ENCODE measurements around the gene ATAD3A.

Gene ATAD3A

DNA sequence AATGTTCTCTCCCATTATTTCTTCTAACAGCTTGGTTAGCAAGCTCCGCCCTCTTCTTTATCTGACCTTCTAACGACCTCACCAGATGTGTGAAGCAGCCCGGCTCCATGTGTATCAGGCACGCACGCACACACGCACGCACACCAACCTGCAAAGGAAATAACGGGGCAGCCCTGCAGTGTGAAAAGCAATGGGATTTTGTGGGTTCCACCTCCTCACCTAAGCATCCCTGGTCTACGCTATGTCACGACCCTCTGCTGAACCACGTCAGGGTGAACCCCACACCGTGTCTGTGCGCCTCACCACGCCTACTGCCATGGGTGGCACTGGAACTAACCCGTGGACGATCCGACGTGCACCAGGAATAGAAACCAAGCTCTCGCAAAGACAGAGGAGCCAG, 52.3 kb downstream of the ATAD3A start:
- peaks cover 42% of the 10 kb centered on the region for H3K36me3 ChIP-seq (ENCODE audit: insufficient read depth, low read length)
- no peak overlapping the region for H3K9ac ChIP-seq (ENCODE audit: low read length)
- no peak overlapping the region for H3K4me3 ChIP-seq (ENCODE audit: low read depth in 1 of 2, low read length in 2 of 2)
- H3K9me3 ChIP-seq (ENCODE audit: low read length), result no peaks in the 10 kb centered on the region
- H3K27ac ChIP-seq (ENCODE audit: low read depth, low read length), result no peak overlapping the region
- H3K27me3 ChIP-seq (ENCODE audit: control insufficient read depth in 1 of 2, insufficient read depth in 2 of 2, low read length in 2 of 2), result no peaks in the 10 kb centered on the region
- H3K4me1 ChIP-seq (ENCODE audit: insufficient read depth, low read length), result peaks cover 6% of the 10 kb centered on the region

GRCh38 chr1:1565340-1565739, 53.4 kb downstream of the ATAD3A start:
- Histone ChIP-seq H3K27ac (ENCODE audit: low read depth, low read length) (no peak overlapping the region), H3K4me3 (ENCODE audit: low read depth in 1 of 2, low read length in 2 of 2) (no peak overlapping the region), H3K9ac (ENCODE audit: low read length) (no peak overlapping the region), H3K4me1 (ENCODE audit: insufficient read depth, low read length) (peaks cover 17% of the 10 kb centered on the region), H3K9me3 (ENCODE audit: low read length) (no peaks in the 10 kb centered on the region), H3K36me3 (ENCODE audit: insufficient read depth, low read length) (peaks cover 47% of the 10 kb centered on the region), H3K27me3 (ENCODE audit: control insufficient read depth in 1 of 2, insufficient read depth in 2 of 2, low read length in 2 of 2) (no peaks in the 10 kb centered on the region)

GRCh38 chr1:1567152-1567875, 55.4 kb downstream of the ATAD3A start:
- Histone ChIP-seq H3K9ac (ENCODE audit: low read length) (no peak overlapping the region), H3K27me3 (ENCODE audit: control insufficient read depth in 1 of 2, insufficient read depth in 2 of 2, low read length in 2 of 2) (no peaks in the 10 kb centered on the region), H3K9me3 (ENCODE audit: low read length) (no peaks in the 10 kb centered on the region), H3K4me1 (ENCODE audit: insufficient read depth, low read length) (peaks cover 17% of the 10 kb centered on the region), H3K4me3 (ENCODE audit: low read depth in 1 of 2, low read length in 2 of 2) (no peak overlapping the region), H3K36me3 (ENCODE audit: insufficient read depth, low read length) (peaks cover 39% of the 10 kb centered on the region), H3K27ac (ENCODE audit: low read depth, low read length) (no peak overlapping the region)

- Histone ChIP-seq H3K27ac (ENCODE audit: low read depth, low read length) (no peak overlapping the region), H3K4me1 (ENCODE audit: insufficient read depth, low read length) (peaks cover 22% of the 10 kb centered on the region), H3K4me3 (ENCODE audit: low read depth in 1 of 2, low read length in 2 of 2) (no peak overlapping the region), H3K27me3 (ENCODE audit: control insufficient read depth in 1 of 2, insufficient read depth in 2 of 2, low read length in 2 of 2) (no peaks in the 10 kb centered on the region), H3K36me3 (ENCODE audit: insufficient read depth, low read length) (peaks cover 33% of the 10 kb centered on the region), H3K9me3 (ENCODE audit: low read length) (no peaks in the 10 kb centered on the region), H3K9ac (ENCODE audit: low read length) (no peak overlapping the region)
Observed at GRCh38 chr1:1567891-1568291, 55.9 kb downstream of the ATAD3A start.

- Histone ChIP-seq H3K36me3 (ENCODE audit: insufficient read depth, low read length) (peaks cover 21% of the 10 kb centered on the region), H3K27me3 (ENCODE audit: control insufficient read depth in 1 of 2, insufficient read depth in 2 of 2, low read length in 2 of 2) (no peaks in the 10 kb centered on the region), H3K9me3 (ENCODE audit: low read length) (no peaks in the 10 kb centered on the region), H3K4me1 (ENCODE audit: insufficient read depth, low read length) (peaks cover 27% of the 10 kb centered on the region), H3K27ac (ENCODE audit: low read depth, low read length) (no peak overlapping the region), H3K4me3 (ENCODE audit: low read depth in 1 of 2, low read length in 2 of 2) (no peak overlapping the region), H3K9ac (ENCODE audit: low read length) (no peak overlapping the region)
Observed at GRCh38 chr1:1569341-1569740, 57.4 kb downstream of the ATAD3A start.

DNA sequence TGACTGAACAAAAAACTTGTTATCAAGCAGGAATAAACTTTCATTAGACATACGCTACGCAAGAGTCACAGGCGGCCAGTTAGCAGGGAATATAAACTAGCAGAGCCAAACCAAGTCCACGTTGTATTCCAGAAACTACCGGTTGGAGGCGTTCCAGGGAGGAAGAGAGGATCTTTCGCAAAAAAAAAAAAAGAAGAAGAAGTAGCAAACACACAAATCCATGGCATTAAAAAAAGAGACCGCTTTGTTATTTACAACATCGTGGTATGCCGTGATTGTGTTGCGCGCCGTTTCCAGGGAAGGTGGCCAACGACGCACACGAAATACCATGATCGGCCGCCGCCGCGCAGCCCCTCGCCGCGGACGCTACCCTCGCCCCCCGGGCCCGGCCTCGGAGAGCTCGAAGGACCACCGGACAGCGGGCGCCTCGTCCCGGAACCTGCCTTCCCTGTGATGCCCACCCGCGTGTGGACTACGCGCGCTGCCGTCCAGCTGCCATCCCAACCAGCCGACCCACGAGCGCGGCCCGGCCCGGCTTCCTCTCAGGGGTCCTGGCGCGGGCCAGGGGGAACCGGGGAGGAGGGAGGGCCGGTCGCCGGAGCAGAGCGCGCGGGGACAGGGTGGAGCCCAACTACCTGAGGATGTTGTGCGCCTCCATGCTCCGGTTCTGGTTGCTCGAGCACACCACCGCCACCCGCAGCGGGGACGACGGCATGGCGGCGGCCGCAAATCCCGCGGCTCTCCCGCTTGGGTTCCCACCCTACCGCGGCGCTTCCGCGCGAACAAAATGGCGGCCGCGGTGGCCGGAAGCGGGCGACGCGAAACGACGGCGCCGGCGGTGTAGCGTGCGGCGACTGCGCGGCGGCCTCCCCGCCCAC, 62.1 kb downstream of the ATAD3A start:
- Histone ChIP-seq H3K36me3 (ENCODE audit: insufficient read depth, low read length) (peaks cover 11% of the 10 kb centered on the region), H3K4me3 (ENCODE audit: low read depth in 1 of 2, low read length in 2 of 2) (peak overlapping the region; percentile 95 to 99), H3K27ac (ENCODE audit: low read depth, low read length) (peak overlapping the region; percentile 99), H3K27me3 (ENCODE audit: control insufficient read depth in 1 of 2, insufficient read depth in 2 of 2, low read length in 2 of 2) (no peaks in the 10 kb centered on the region), H3K4me1 (ENCODE audit: insufficient read depth, low read length) (peaks cover 23% of the 10 kb centered on the region), H3K9me3 (ENCODE audit: low read length) (no peaks in the 10 kb centered on the region), H3K9ac (ENCODE audit: low read length) (peak overlapping the region; percentile 84)

- Histone ChIP-seq H3K27me3 (ENCODE audit: control insufficient read depth in 1 of 2, insufficient read depth in 2 of 2, low read length in 2 of 2) (no peaks in the 10 kb centered on the region), H3K4me1 (ENCODE audit: insufficient read depth, low read length) (peaks cover 14% of the 10 kb centered on the region), H3K27ac (ENCODE audit: low read depth, low read length) (peak within 1 kb of the TSS; percentile 100), H3K9ac (ENCODE audit: low read length) (peak within 1 kb of the TSS; percentile 98), H3K4me3 (ENCODE audit: low read depth in 1 of 2, low read length in 2 of 2) (peak within 1 kb of the TSS; percentile 95 to 99), H3K36me3 (ENCODE audit: insufficient read depth, low read length) (peaks cover 5% of the 10 kb centered on the region), H3K9me3 (ENCODE audit: low read length) (no peaks in the 10 kb centered on the region)
Observed at GRCh38 chr1:1574721-1575537, 63.0 kb downstream of the ATAD3A start, which contains the start of gene SSU72. SSU72 (minus strand) TSS chr1:1574863; CDS start chr1:1574557, 306 bp downstream.

DNA sequence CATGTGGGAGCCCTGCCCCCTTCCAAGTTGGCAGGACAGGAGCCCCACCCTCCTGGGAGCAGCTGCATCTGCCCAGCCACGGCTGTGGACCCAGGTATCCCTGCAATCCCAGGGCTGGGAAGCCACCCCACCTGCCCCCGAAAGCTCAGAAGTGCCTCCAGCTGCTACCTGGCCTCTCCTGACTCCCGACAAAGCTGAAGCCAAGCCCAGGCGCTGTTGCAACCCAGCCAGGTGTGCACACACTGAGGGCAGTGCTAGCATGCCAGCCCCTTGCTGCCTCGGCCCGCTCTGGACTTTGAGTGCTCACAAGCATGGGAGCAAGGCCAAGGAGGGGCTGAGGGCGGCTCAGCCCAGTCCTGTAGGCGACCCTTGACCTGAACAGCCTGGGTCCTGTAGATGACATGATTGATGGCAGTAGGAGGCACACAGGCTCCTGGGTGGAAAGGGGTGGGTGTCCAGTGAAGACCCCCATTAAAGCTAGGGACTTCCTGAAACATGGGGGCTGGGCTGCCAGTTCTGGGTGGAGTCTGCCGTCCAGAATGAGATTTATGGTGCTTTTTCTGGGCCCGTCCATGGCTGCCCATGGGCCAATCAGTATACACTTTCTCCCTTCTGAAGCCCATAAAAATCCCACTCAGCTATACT, 65.5 kb downstream of the ATAD3A start:
- Histone ChIP-seq H3K27ac (ENCODE audit: low read depth, low read length) (no peak overlapping the region), H3K27me3 (ENCODE audit: control insufficient read depth in 1 of 2, insufficient read depth in 2 of 2, low read length in 2 of 2) (peaks cover 0 to 4% of the 10 kb centered on the region in 2 donors), H3K9me3 (ENCODE audit: low read length) (no peaks in the 10 kb centered on the region), H3K4me3 (ENCODE audit: low read depth in 1 of 2, low read length in 2 of 2) (no peak overlapping the region), H3K4me1 (ENCODE audit: insufficient read depth, low read length) (peaks cover 9% of the 10 kb centered on the region), H3K9ac (ENCODE audit: low read length) (no peak overlapping the region), H3K36me3 (ENCODE audit: insufficient read depth, low read length) (no peaks in the 10 kb centered on the region)

- H3K9ac ChIP-seq (ENCODE audit: low read length), result no peak overlapping the region
- peaks cover 2% of the 10 kb centered on the region for H3K4me1 ChIP-seq (ENCODE audit: insufficient read depth, low read length)
- H3K27ac ChIP-seq (ENCODE audit: low read depth, low read length), result no peak overlapping the region
Observed at GRCh38 chr1:1578371-1578940, 66.5 kb downstream of the ATAD3A start.

DNA sequence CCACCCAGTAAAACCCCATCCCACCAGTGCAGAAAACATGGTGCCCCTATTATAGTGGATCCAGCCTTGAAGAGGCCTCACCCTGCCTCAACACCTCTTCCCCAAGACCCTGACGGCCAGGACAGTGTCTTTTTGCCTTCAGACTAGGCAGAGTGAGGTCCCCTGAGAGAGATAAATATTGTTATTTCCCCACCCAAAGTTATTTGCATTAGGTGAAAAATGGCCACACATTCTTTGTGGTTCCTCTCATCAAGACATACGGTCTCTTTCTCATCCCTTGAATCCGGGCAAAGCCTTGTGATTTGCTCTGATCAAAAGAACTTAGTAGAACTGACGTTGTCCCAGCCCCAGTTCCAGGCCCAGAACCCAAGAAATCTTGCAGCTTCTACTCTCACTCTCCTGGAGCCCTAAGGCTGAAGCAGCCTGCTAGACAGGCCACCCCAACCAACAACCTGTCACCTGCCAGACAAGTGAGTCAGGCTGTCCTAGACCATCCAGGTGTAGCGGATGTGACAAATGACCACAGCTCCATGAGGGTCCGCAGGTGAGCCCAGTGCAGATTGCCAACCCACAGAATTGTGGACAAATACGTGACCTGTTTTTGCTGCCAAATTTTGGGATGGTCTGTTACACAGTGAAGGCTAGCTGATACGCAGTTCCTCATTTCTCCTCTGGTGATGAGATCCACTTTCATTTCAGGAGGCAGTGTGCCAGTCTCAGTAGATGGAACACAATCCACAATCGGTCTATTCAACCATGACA, 70.8 kb downstream of the ATAD3A start:
- no peak overlapping the region for H3K9ac ChIP-seq (ENCODE audit: low read length)
- H3K27me3 ChIP-seq (ENCODE audit: control insufficient read depth in 1 of 2, insufficient read depth in 2 of 2, low read length in 2 of 2), result peaks cover 0 to 14% of the 10 kb centered on the region in 2 donors
- no peak overlapping the region for H3K4me3 ChIP-seq (ENCODE audit: low read depth in 1 of 2, low read length in 2 of 2)
- no peaks in the 10 kb centered on the region for H3K4me1 ChIP-seq (ENCODE audit: insufficient read depth, low read length)
- H3K9me3 ChIP-seq (ENCODE audit: low read length), result no peaks in the 10 kb centered on the region
- H3K36me3 ChIP-seq (ENCODE audit: insufficient read depth, low read length), result no peaks in the 10 kb centered on the region
- no peak overlapping the region for H3K27ac ChIP-seq (ENCODE audit: low read depth, low read length)

More at GRCh38 chr1:1578371-1578940, 66.5 kb downstream of the ATAD3A start:
- Histone ChIP-seq H3K36me3 (ENCODE audit: insufficient read depth, low read length) (no peaks in the 10 kb centered on the region), H3K9me3 (ENCODE audit: low read length) (no peaks in the 10 kb centered on the region), H3K4me3 (ENCODE audit: low read depth in 1 of 2, low read length in 2 of 2) (no peak overlapping the region), H3K27me3 (ENCODE audit: control insufficient read depth in 1 of 2, insufficient read depth in 2 of 2, low read length in 2 of 2) (peaks cover 0 to 4% of the 10 kb centered on the region in 2 donors)

Data from muscle layer of colon (tissue), 2 donors.